Right lobe of liver (tissue), 4 donors: ENCODE data around the gene C16orf78.

Source experiments
- CTCF ChIP-seq, 4 donors: fragments of 200-600 bp in 3 of 4; fragments of 450-650 bp in 1 of 4; IDR thresholded peaks; one replicate each; pipeline versions ENCODE4 v1.5.1 to v1.8.0; 2016 to 2022; ENCODE audit warnings: antibody characterized with exemption in 4 of 4, mild to moderate bottlenecking in 2 of 4
- POLR2A ChIP-seq: fragments of 450-650 bp; IDR thresholded peaks from one replicate; pipeline ENCODE4 v1.6.1; 2017; ENCODE audit warnings: antibody characterized with exemption, mild to moderate bottlenecking
- donor health status: DM: no; HTN: no; CAD: no.
- donor health status: DM: no; HTN: no; CAD: no.
- donor health status: DM: no; HTN: yes; CAD: no.

- TF ChIP-seq CTCF (IDR thresholded peaks at IDR 0.05) = no peak
- TF ChIP-seq POLR2A = no peak
These were observed 35.5 kb downstream of the C16orf78 start for GRCh38 chr16:49409121-49409520.
